ENCODE data around the gene POP5. TPM values are rescaled to one million over a fixed set of nuclear protein-coding genes. Genes with fewer than 3 reads are reported as not detected.
"Not testable (repeated sequence)": the region's sequence is repeated elsewhere in the genome, so short reads cannot be mapped to it uniquely, and the experiment has no call there.

The POP5 gene
- total RNA-seq, 1 experiment from 2014 or later = 49.5 TPM

DNA sequence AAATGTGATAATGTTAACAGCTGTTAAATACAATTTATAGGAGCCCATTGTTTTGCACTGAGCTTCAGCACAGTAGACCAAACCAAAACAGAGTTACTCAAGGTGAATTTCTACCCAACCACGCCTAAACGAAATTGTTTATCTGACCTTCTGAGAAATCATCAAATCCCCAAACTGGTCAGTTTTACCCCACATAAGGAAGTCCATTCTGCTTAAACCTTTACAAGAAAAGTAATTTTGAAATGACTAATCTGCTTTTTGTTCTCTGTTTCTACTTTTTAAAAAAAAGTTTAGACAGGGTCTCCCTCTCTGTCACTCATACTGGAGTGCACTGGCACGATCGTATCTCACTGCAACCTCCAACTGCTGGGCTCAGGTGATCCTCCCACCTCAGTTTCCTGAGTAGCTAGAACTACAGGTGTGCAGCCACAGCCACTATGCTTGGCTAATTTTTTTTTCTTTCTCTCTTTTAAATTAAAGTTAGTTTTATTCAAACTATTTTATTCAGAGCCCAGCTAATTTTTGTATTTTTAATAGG lies 48.4 kb downstream of the POP5 start:
- Mint-ChIP-seq H3K27me3 (ENCODE audit: insufficient read depth, unreplicated experiment) (no peaks in the 10 kb centered on the region), H3K4me1 (ENCODE audit: low read depth, unreplicated experiment) (no peaks in the 10 kb centered on the region), H3K36me3 (ENCODE audit: insufficient read depth, unreplicated experiment) (peaks cover 43% of the 10 kb centered on the region), H3K9me3 (ENCODE audit: unreplicated experiment) (no peaks in the 10 kb centered on the region), H3K4me3 (ENCODE audit: unreplicated experiment) (no peak overlapping the region), H3K27ac (ENCODE audit: unreplicated experiment) (no peak overlapping the region)
- Histone ChIP-seq H3K27me3 (replicated peaks; ENCODE audit: control insufficient read depth, insufficient read depth, low read length) (no peaks in the 10 kb centered on the region), H3K36me3 (ENCODE audit: control insufficient read depth, insufficient read depth, low read length) (no peaks in the 10 kb centered on the region), H3K4me3 (ENCODE audit: low read depth, low read length) (no peak overlapping the region), H3K4me1 (peaks cover 23% of the 10 kb centered on the region), H3K9me3 (no peaks in the 10 kb centered on the region)
- DNase-seq = no peak
- BruUV-seq (replicated peaks) = no TSS peak
- TF ChIP-seq, protein P1, sequence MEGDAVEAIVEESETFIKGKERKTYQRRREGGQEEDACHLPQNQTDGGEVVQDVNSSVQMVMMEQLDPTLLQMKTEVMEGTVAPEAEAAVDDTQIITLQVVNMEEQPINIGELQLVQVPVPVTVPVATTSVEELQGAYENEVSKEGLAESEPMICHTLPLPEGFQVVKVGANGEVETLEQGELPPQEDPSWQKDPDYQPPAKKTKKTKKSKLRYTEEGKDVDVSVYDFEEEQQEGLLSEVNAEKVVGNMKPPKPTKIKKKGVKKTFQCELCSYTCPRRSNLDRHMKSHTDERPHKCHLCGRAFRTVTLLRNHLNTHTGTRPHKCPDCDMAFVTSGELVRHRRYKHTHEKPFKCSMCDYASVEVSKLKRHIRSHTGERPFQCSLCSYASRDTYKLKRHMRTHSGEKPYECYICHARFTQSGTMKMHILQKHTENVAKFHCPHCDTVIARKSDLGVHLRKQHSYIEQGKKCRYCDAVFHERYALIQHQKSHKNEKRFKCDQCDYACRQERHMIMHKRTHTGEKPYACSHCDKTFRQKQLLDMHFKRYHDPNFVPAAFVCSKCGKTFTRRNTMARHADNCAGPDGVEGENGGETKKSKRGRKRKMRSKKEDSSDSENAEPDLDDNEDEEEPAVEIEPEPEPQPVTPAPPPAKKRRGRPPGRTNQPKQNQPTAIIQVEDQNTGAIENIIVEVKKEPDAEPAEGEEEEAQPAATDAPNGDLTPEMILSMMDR (IDR thresholded peaks at IDR 0.05; ENCODE audit: insufficient read depth in 1 of 2, low read depth in 1 of 2, low read length in 1 of 2, severe bottlenecking in 1 of 2, unreplicated experiment in 1 of 2) = no peak
- intact Hi-C loops (cut with micrococcal nuclease; ENCODE audit: unreplicated experiment) = no loop called here
- ChIA-PET CTCF (no interaction called here), POLR2A (no interaction called here)

DNA sequence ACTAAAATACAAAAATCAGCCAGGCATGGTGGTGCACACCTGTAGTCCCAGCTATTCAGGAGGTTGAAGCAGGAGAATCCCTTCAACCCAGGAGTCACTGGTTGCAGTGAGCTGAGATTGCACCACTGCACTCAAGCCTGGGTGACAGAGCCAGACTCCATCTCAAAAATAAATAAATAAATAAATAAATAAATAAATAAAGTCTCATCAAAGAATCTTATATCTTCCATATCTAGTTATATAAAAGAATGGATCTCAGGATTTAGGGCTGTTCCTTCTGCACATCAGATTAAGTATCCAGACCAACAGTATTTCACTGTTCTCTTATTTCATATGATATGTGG lies 50.8 kb downstream of the POP5 start:
- H3K4me3 ChIP-seq (ENCODE audit: low read depth, low read length) = peak overlapping the region; percentile 89
- H3K27ac Mint-ChIP-seq (ENCODE audit: unreplicated experiment); CTCF ChIA-PET: not testable (repeated sequence)

DNA sequence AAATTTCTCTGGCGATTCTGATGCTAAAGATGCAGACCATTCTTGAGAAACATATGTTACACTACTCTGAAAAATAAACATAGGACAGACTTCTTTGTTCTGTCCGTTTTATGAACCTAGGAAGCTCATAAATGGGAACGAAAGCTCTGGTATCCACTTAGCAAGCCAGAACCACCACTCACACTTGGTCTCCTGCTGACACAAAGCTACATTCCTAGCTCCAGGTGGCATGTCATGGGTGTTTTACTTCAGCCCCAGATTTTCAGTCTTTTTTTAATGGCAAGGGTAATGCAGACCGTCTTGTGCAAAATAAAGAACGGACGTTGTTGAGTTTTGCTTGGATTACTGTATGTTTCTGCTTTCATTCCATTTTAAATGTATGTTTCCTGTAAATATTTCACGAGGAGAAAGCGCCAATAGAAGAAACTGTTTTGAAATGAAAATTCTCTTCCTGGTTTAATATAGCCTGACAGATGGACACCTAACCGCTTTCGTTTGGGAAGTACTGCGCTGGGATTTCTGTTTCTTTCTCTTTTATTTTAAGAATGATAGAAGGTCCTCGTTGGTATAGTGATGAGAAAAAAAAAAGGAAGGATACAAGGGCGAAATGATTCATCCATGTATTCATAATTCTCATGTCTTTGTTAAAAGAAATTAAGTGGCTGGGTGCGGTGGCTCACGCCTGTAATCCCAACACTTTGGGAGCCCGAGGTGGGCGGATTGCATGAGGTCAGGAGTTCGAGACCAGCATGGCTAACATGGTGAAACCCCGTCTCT lies 51.4 kb downstream of the POP5 start:
- Mint-ChIP-seq H3K9me3 (ENCODE audit: unreplicated experiment) (no peaks in the 10 kb centered on the region), H3K27ac (ENCODE audit: unreplicated experiment) (peak overlapping the region; percentile 93), H3K27me3 (ENCODE audit: insufficient read depth, unreplicated experiment) (no peaks in the 10 kb centered on the region), H3K4me1 (ENCODE audit: low read depth, unreplicated experiment) (peaks cover 6% of the 10 kb centered on the region), H3K36me3 (ENCODE audit: insufficient read depth, unreplicated experiment) (peaks cover 24% of the 10 kb centered on the region), H3K4me3 (ENCODE audit: unreplicated experiment) (peak overlapping the region; percentile 81)
- Histone ChIP-seq H3K36me3 (ENCODE audit: control insufficient read depth, insufficient read depth, low read length) (no peaks in the 10 kb centered on the region), H3K4me3 (ENCODE audit: low read depth, low read length) (peak overlapping the region; percentile 89), H3K4me1 (peaks cover 5% of the 10 kb centered on the region; the same call in 1 of the 2 replicates), H3K27me3 (replicated peaks; ENCODE audit: control insufficient read depth, insufficient read depth, low read length) (no peaks in the 10 kb centered on the region), H3K9me3 (no peaks in the 10 kb centered on the region)
- peak; percentile 58 to 63 for DNase-seq
- ChIA-PET POLR2A (interaction anchor here (0.7 to 2.0 kb wide), 9 partner anchors 10 to 238 kb away, joined by 3 to 12 read pairs (median 4); partner anchors contain the start of genes DYNLL1, POP5 and RNU4-2), CTCF (interaction anchor here (0.9 to 1.7 kb wide), 8 partner anchors 9 to 228 kb away, joined by 3 to 10 read pairs (median 3); partner anchors contain the start of genes DYNLL1, POP5 and SIRT4)
- BruUV-seq (replicated peaks) = no TSS peak
- TF ChIP-seq, protein P1 (IDR thresholded peaks at IDR 0.05; ENCODE audit: insufficient read depth in 1 of 2, low read depth in 1 of 2, low read length in 1 of 2, severe bottlenecking in 1 of 2, unreplicated experiment in 1 of 2) = peak; percentile 17 to 20
- intact Hi-C loops (cut with micrococcal nuclease; ENCODE audit: unreplicated experiment) = loop anchor here (1.0 to 5.0 kb wide), 3 partner anchors 35 to 63 kb away; partner anchors contain the start of genes POP5 and SRSF9

More for the DNA sequence above, 50.8 kb downstream of the POP5 start:
- POLR2A ChIA-PET = interaction anchor here (0.9 to 2.0 kb wide), 3 partner anchors 34 to 213 kb away, joined by 4 to 12 read pairs (median 6); partner anchors contain the start of genes DYNLL1 and POP5
- H3K4me1 ChIP-seq; DNase-seq; H3K36me3 ChIP-seq (ENCODE audit: control insufficient read depth, insufficient read depth, low read length); H3K27me3 Mint-ChIP-seq (ENCODE audit: insufficient read depth, unreplicated experiment); H3K27me3 ChIP-seq (replicated peaks; ENCODE audit: control insufficient read depth, insufficient read depth, low read length); H3K9me3 Mint-ChIP-seq (ENCODE audit: unreplicated experiment); intact Hi-C loops (cut with micrococcal nuclease; ENCODE audit: unreplicated experiment); H3K9me3 ChIP-seq; H3K4me1 Mint-ChIP-seq (ENCODE audit: low read depth, unreplicated experiment); BruUV-seq (replicated peaks): not testable (repeated sequence)
- H3K4me3 Mint-ChIP-seq (ENCODE audit: unreplicated experiment) = peak overlapping the region; percentile 81
- H3K36me3 Mint-ChIP-seq (ENCODE audit: insufficient read depth, unreplicated experiment) = peaks cover 28% of the 10 kb centered on the region
